Liver (tissue), 3 donors: ENCODE measurements around the gene ST6GALNAC4.

Source experiments
- CTCF ChIP-seq: fragments of 150-350 bp; IDR thresholded peaks from 2 replicates; pipeline ENCODE4 v1.5.1; 2017; ENCODE audit warnings: improper control_type of control experiment, low read depth, low read length; ENCODE audit not compliant: missing input control
- RAD21 ChIP-seq, 2 donors: IDR thresholded peaks; 2 replicates each; pipeline ENCODE4 v1.6.1; 2016; ENCODE audit warnings: antibody characterized with exemption in 2 of 2, mild to moderate bottlenecking in 2 of 2
- TF ChIP-seq, protein P1 (sequence below): IDR thresholded peaks from 2 replicates; pipeline ENCODE4 v1.6.1; 2016; ENCODE audit warnings: antibody characterized with exemption
- TF ChIP-seq, protein P2 (sequence below): IDR thresholded peaks from 2 replicates; pipeline ENCODE4 v1.6.1; 2016; ENCODE audit warnings: antibody characterized with exemption
- TF ChIP-seq, protein P3 (sequence below): IDR thresholded peaks from 2 replicates; pipeline ENCODE4 v1.6.1; 2016; ENCODE audit warnings: antibody characterized with exemption
- donor health status: healthy.
- donor health status: healthy.

DNA sequence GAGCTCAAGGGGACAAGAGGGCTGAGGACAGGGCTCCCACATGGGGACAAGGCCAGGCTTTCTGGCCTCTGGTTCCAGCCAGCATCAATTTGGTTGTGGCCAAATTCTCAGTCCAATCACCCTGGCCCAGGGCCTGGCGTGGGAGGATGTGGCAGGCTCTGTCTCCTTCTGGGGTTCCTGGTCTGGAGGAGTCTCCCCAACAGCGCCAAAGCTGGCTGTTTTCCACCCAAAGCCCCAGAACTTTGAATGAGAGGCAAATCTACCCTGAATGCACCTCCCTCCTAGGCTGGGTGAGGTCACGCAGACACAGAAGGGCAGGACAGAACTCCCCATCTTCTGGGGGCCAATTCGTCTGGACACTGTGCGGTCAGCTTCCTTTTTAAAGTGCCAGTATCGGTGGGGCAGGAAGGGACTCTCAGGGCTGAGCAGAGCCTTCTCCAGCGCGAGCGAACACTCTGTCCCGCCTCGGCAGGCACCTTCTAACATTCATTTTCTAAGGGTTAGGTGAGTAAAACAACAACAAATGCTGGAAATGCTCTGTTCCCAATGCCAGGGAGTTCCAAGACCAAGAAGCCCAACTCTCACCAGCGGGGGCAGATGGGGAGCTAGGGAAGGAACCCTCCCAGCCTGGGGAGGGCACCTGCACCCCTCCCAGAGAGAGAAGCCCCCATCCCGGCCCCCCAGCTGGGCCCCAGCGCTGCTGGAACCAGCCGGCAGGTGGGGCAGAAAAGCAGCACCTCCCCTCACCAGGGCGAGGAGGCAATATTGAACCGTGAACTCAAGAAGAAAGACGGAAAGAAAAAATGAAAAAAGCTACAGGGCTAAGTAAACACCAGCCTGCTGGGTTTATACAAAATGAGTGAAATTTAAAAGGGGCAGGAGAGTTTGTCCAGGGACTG lies 24.5 kb upstream of the ST6GALNAC4 start:
- TF ChIP-seq, protein P1, sequence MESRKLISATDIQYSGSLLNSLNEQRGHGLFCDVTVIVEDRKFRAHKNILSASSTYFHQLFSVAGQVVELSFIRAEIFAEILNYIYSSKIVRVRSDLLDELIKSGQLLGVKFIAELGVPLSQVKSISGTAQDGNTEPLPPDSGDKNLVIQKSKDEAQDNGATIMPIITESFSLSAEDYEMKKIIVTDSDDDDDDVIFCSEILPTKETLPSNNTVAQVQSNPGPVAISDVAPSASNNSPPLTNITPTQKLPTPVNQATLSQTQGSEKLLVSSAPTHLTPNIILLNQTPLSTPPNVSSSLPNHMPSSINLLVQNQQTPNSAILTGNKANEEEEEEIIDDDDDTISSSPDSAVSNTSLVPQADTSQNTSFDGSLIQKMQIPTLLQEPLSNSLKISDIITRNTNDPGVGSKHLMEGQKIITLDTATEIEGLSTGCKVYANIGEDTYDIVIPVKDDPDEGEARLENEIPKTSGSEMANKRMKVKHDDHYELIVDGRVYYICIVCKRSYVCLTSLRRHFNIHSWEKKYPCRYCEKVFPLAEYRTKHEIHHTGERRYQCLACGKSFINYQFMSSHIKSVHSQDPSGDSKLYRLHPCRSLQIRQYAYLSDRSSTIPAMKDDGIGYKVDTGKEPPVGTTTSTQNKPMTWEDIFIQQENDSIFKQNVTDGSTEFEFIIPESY: no peak
- TF ChIP-seq CTCF (no peak), RAD21 (IDR thresholded peaks at IDR 0.05) (no peak)
- TF ChIP-seq, protein P2, sequence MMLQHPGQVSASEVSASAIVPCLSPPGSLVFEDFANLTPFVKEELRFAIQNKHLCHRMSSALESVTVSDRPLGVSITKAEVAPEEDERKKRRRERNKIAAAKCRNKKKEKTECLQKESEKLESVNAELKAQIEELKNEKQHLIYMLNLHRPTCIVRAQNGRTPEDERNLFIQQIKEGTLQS: no peak
- TF ChIP-seq, protein P3, sequence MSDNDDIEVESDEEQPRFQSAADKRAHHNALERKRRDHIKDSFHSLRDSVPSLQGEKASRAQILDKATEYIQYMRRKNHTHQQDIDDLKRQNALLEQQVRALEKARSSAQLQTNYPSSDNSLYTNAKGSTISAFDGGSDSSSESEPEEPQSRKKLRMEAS: no peak
